MM.1S (cell line): Measurements from ENCODE around the gene IQCM.

Experiments used
- DNase-seq: peaks from one replicate; pipeline ENCODE4 v3.0.0-alpha.2; 2015
- H2AFZ ChIP-seq: fragments of 300-600 bp; sonication (generic); 2 replicates; pipeline ENCODE4 v1.6.0; 2016; ENCODE audit warnings: antibody characterized with exemption, low read length
- H3F3A ChIP-seq: fragments of 300-600 bp; sonication (generic); 2 replicates; pipeline ENCODE4 v1.6.1; 2016; ENCODE audit warnings: mild to moderate bottlenecking, antibody characterized with exemption, low read length, moderate library complexity, mixed read lengths; ENCODE audit not compliant: insufficient read depth
- H3K27ac ChIP-seq: fragments of 300-600 bp; sonication (generic); 2 replicates; pipeline ENCODE4 v1.5.1; 2016; ENCODE audit warnings: mild to moderate bottlenecking, low read length
- H3K27me3 ChIP-seq: fragments of 300-600 bp; sonication (generic); replicated peaks from 2 replicates; pipeline ENCODE4 v1.6.0; 2016; ENCODE audit warnings: low read length; ENCODE audit not compliant: insufficient read depth
- H3K36me3 ChIP-seq: fragments of 300-600 bp; sonication (generic); replicated peaks from 2 replicates; pipeline ENCODE4 v1.6.1; 2016; ENCODE audit warnings: mild to moderate bottlenecking, low read length, mixed read lengths; ENCODE audit not compliant: insufficient read depth
- H3K4me1 ChIP-seq: fragments of 300-600 bp; sonication (generic); 2 replicates; pipeline ENCODE4 v1.6.1; 2016; ENCODE audit warnings: low read length, mixed read lengths
- H3K4me2 ChIP-seq: fragments of 300-600 bp; sonication (generic); 2 replicates; pipeline ENCODE4 v1.6.0; 2016; ENCODE audit warnings: low read depth, low read length
- H3K4me3 ChIP-seq: fragments of 300-600 bp; sonication (generic); 2 replicates; pipeline ENCODE4 v1.5.1; 2016; ENCODE audit warnings: low read length, mixed read lengths
- H3K79me2 ChIP-seq: fragments of 300-600 bp; sonication (generic); 2 replicates; pipeline ENCODE4 v1.6.1; 2016; ENCODE audit warnings: mixed run types, low read length, mixed read lengths
- H3K9ac ChIP-seq: fragments of 300-600 bp; sonication (generic); 2 replicates; pipeline ENCODE4 v1.6.1; 2016; ENCODE audit warnings: low read length, mixed read lengths
- H3K9me2 ChIP-seq: fragments of 300-600 bp; sonication (generic); replicated peaks from 2 replicates; pipeline ENCODE4 v1.6.1; 2016; ENCODE audit warnings: mild to moderate bottlenecking, low read length, mixed read lengths; ENCODE audit not compliant: insufficient read depth
- H3K9me3 ChIP-seq: fragments of 300-600 bp; sonication (generic); replicated peaks from 2 replicates; pipeline ENCODE4 v1.6.1; 2016; ENCODE audit warnings: mild to moderate bottlenecking, low read length, mixed read lengths; ENCODE audit not compliant: insufficient read depth
- H4K20me1 ChIP-seq: fragments of 300-600 bp; sonication (generic); 2 replicates; pipeline ENCODE4 v1.6.1; 2016; ENCODE audit warnings: mild to moderate bottlenecking, low read length, moderate library complexity, mixed read lengths; ENCODE audit not compliant: insufficient read depth
- CTCF ChIP-seq: fragments of 300-600 bp; sonication (generic); IDR thresholded peaks from 2 replicates; pipeline ENCODE4 v1.5.1; 2016; ENCODE audit warnings: antibody characterized with exemption, low read length, mixed read lengths
- EZH2 ChIP-seq: fragments of 300-600 bp; sonication (generic); optimal IDR thresholded peaks from 2 replicates; pipeline ENCODE3; 2017; ENCODE audit warnings: low read depth, mild to moderate bottlenecking, antibody characterized with exemption, low read length, mixed read lengths
- EZH2phosphoT487 ChIP-seq: fragments of 300-600 bp; sonication (generic); IDR thresholded peaks from 2 replicates; pipeline ENCODE4 v1.6.1; 2018; ENCODE audit warnings: antibody characterized with exemption, low read length

The IQCM gene

GRCh38 chr4:149645790-149646189 lies 169.9 kb downstream of the IQCM start:
- H3K4me3 ChIP-seq = no peak overlapping the region
- no peak overlapping the region for H3K9ac ChIP-seq
- no peaks in the 10 kb centered on the region for H3K79me2 ChIP-seq
- H3K36me3 ChIP-seq = no peaks in the 10 kb centered on the region
- H3K9me3 ChIP-seq = no peaks in the 10 kb centered on the region
- no peaks in the 10 kb centered on the region for H3K27me3 ChIP-seq
- H3F3A ChIP-seq = no peaks in the 10 kb centered on the region
- no peak for DNase-seq
- no peak overlapping the region for H3K4me2 ChIP-seq
- H2AFZ ChIP-seq = no peak overlapping the region
- H3K9me2 ChIP-seq = no peaks in the 10 kb centered on the region
- TF ChIP-seq EZH2 (no peak), CTCF (no peak), EZH2phosphoT487 (no peak)
- no peaks in the 10 kb centered on the region for H3K4me1 ChIP-seq
- H3K27ac ChIP-seq = no peak overlapping the region
- H4K20me1 ChIP-seq = no peaks in the 10 kb centered on the region

GRCh38 chr4:149638073-149638472 lies 177.6 kb downstream of the IQCM start:
- Histone ChIP-seq H3K4me3 (no peak overlapping the region), H3K27me3 (no peaks in the 10 kb centered on the region), H4K20me1 (no peaks in the 10 kb centered on the region), H3K4me1 (no peaks in the 10 kb centered on the region), H3K9me3 (no peaks in the 10 kb centered on the region), H3K79me2 (no peaks in the 10 kb centered on the region), H3K9ac (no peak overlapping the region), H3K9me2 (no peaks in the 10 kb centered on the region), H3F3A (no peaks in the 10 kb centered on the region), H3K36me3 (no peaks in the 10 kb centered on the region), H3K4me2 (no peak overlapping the region), H2AFZ (no peak overlapping the region), H3K27ac (no peak overlapping the region)
- DNase-seq = no peak
- no peak for TF ChIP-seq CTCF
- TF ChIP-seq EZH2phosphoT487 = no peak
- no peak for TF ChIP-seq EZH2

- no peak overlapping the region for H2AFZ ChIP-seq
- H3K9me2 ChIP-seq = no peaks in the 10 kb centered on the region
- H3K36me3 ChIP-seq = no peaks in the 10 kb centered on the region
- no peaks in the 10 kb centered on the region for H4K20me1 ChIP-seq
- H3F3A ChIP-seq = no peaks in the 10 kb centered on the region
- H3K27ac ChIP-seq = no peak overlapping the region
- peak overlapping the region; percentile 28; the same call in 1 of the 2 replicates for H3K4me2 ChIP-seq
- no peak overlapping the region for H3K9ac ChIP-seq
- H3K79me2 ChIP-seq = no peaks in the 10 kb centered on the region
- no peaks in the 10 kb centered on the region for H3K9me3 ChIP-seq
- TF ChIP-seq EZH2 = no peak
- no peak for TF ChIP-seq EZH2phosphoT487
- TF ChIP-seq CTCF = no peak
- no peak overlapping the region for H3K4me3 ChIP-seq
- H3K27me3 ChIP-seq = no peaks in the 10 kb centered on the region
- H3K4me1 ChIP-seq = no peaks in the 10 kb centered on the region
- DNase-seq = peak; percentile 68
Measured at GRCh38 chr4:149634368-149634767, 181.3 kb downstream of the IQCM start.
